ENCODE results near the gene FBXL13. TPM values are rescaled to one million over a fixed set of nuclear protein-coding genes. Genes with fewer than 3 reads are reported as not detected.
"Not testable (repeated sequence)": the region's sequence is repeated elsewhere in the genome, so short reads cannot be mapped to it uniquely, and the experiment has no call there.

Gene FBXL13
- total RNA-seq, 2 donors from 2014 or later, result 1.6 to 1.7 TPM

- Histone ChIP-seq H3K4me3 (no peak overlapping the region), H3K27ac (peak overlapping the region in 1 of 2 donors; percentile 7), H3K9me3 (no peaks in the 10 kb centered on the region), H3K4me1 (peaks cover 0 to 11% of the 10 kb centered on the region in 2 donors), H3K36me3 (no peaks in the 10 kb centered on the region), H3K27me3 (no peaks in the 10 kb centered on the region)
- no peak for DNase-seq (ENCODE audit: low spot score)
- TF ChIP-seq CTCF (IDR thresholded peaks at IDR 0.05), result no peak
Measured at GRCh38 chr7:102810916-102811315, 263.7 kb downstream of the FBXL13 start.

- no peak for DNase-seq (ENCODE audit: low spot score)
Measured at GRCh38 chr7:102806613-102807012, 268.0 kb downstream of the FBXL13 start.

GRCh38 chr7:102795987-102796595, 278.5 kb downstream of the FBXL13 start:
- H3K9me3 ChIP-seq; DNase-seq (ENCODE audit: low spot score); H3K27ac ChIP-seq; H3K36me3 ChIP-seq; H3K27me3 ChIP-seq; H3K4me1 ChIP-seq; H3K4me3 ChIP-seq: not testable (repeated sequence)

More at GRCh38 chr7:102806613-102807012, 268.0 kb downstream of the FBXL13 start:
- no peaks in the 10 kb centered on the region for H3K36me3 ChIP-seq
- TF ChIP-seq CTCF (IDR thresholded peaks at IDR 0.05), result no peak
- H3K9me3 ChIP-seq, result no peaks in the 10 kb centered on the region
- H3K27me3 ChIP-seq, result no peaks in the 10 kb centered on the region
- H3K27ac ChIP-seq, result no peak overlapping the region
- H3K4me3 ChIP-seq, result no peak overlapping the region
- H3K4me1 ChIP-seq, result peaks cover 0 to 5% of the 10 kb centered on the region in 2 donors

- DNase-seq (ENCODE audit: low spot score); H3K4me3 ChIP-seq; H3K27ac ChIP-seq; H3K9me3 ChIP-seq; H3K27me3 ChIP-seq; H3K36me3 ChIP-seq; H3K4me1 ChIP-seq: not testable (repeated sequence)
Measured at GRCh38 chr7:102794567-102794966, 280.0 kb downstream of the FBXL13 start.

- peak overlapping the region in 1 of 2 donors; percentile 21 for H3K27ac ChIP-seq
- not testable (repeated sequence) for H3K27me3 ChIP-seq; H3K36me3 ChIP-seq; H3K9me3 ChIP-seq; H3K4me1 ChIP-seq; DNase-seq (ENCODE audit: low spot score); H3K4me3 ChIP-seq
Measured at GRCh38 chr7:102791831-102792230, 282.8 kb downstream of the FBXL13 start.

- not testable (repeated sequence) for DNase-seq (ENCODE audit: low spot score)
Measured at GRCh38 chr7:102791367-102791766, 283.2 kb downstream of the FBXL13 start.

GRCh38 chr7:102790364-102791100, 284.1 kb downstream of the FBXL13 start:
- DNase-seq (ENCODE audit: low spot score); H3K4me1 ChIP-seq; H3K36me3 ChIP-seq; H3K27ac ChIP-seq; H3K27me3 ChIP-seq; H3K4me3 ChIP-seq; H3K9me3 ChIP-seq: not testable (repeated sequence)

More at GRCh38 chr7:102791367-102791766, 283.2 kb downstream of the FBXL13 start:
- H3K27ac ChIP-seq, result peak overlapping the region; percentile 21 to 29
- not testable (repeated sequence) for H3K9me3 ChIP-seq, H3K27me3 ChIP-seq, H3K36me3 ChIP-seq, H3K4me1 ChIP-seq, H3K4me3 ChIP-seq

GRCh38 chr7:102788770-102789169, 285.8 kb downstream of the FBXL13 start:
- not testable (repeated sequence) for H3K36me3 ChIP-seq

GRCh38 chr7:102780926-102781325, 293.7 kb downstream of the FBXL13 start:
- not testable (repeated sequence) for H3K4me1 ChIP-seq; H3K36me3 ChIP-seq; DNase-seq (ENCODE audit: low spot score); H3K27me3 ChIP-seq; H3K9me3 ChIP-seq; H3K27ac ChIP-seq; H3K4me3 ChIP-seq

More at GRCh38 chr7:102788770-102789169, 285.8 kb downstream of the FBXL13 start:
- H3K4me3 ChIP-seq; H3K9me3 ChIP-seq; DNase-seq (ENCODE audit: low spot score); H3K27me3 ChIP-seq; H3K27ac ChIP-seq; H3K4me1 ChIP-seq: not testable (repeated sequence)

- H3K9me3 ChIP-seq; H3K4me3 ChIP-seq; H3K4me1 ChIP-seq; H3K27me3 ChIP-seq; H3K27ac ChIP-seq; DNase-seq (ENCODE audit: low spot score); H3K36me3 ChIP-seq: not testable (repeated sequence)
Measured at GRCh38 chr7:102778663-102779062, 295.9 kb downstream of the FBXL13 start.

GRCh38 chr7:102776217-102776616, 298.4 kb downstream of the FBXL13 start:
- not testable (repeated sequence) for H3K36me3 ChIP-seq; H3K27ac ChIP-seq; DNase-seq (ENCODE audit: low spot score); H3K4me1 ChIP-seq; H3K27me3 ChIP-seq; H3K9me3 ChIP-seq; H3K4me3 ChIP-seq

- H3K9me3 ChIP-seq; H3K4me1 ChIP-seq; H3K27me3 ChIP-seq; H3K36me3 ChIP-seq; H3K27ac ChIP-seq; DNase-seq (ENCODE audit: low spot score); H3K4me3 ChIP-seq: not testable (repeated sequence)
Measured at GRCh38 chr7:102770467-102770866, 304.1 kb downstream of the FBXL13 start.

- H3K27me3 ChIP-seq; DNase-seq (ENCODE audit: low spot score); H3K4me3 ChIP-seq; H3K27ac ChIP-seq; H3K36me3 ChIP-seq; H3K9me3 ChIP-seq; H3K4me1 ChIP-seq: not testable (repeated sequence)
Measured at GRCh38 chr7:102769657-102770192, 304.9 kb downstream of the FBXL13 start.

Measured in right atrium auricular region (tissue), 2 donors.